SK-MEL-5 (cell line): ENCODE data around the gene PLEK. TPM values are rescaled to one million over a fixed set of nuclear protein-coding genes. Genes with fewer than 3 reads are reported as not detected.

Source experiments
- DNase-seq: peaks from one replicate; pipeline ENCODE4 v3.0.0-alpha.2; 2016; ENCODE audit warnings: low read depth, low spot score
- in situ Hi-C: cut with HindIII; loops from 2 replicates; pipeline ENCODE4 v1.10.0; 2016; ENCODE audit warnings: low sequenced_read_pairs, high pct_unique_total_duplicates, low pct_unique_long_range_greater_than_20kb
- polyA plus RNA-seq, 2 experiments: library from polyadenylated mRNA; depleted of rRNA; stranded (reverse); fragments of >200 nt; gene quantifications; 2 replicates each; pipeline ENCODE4 v1.2.3, GENCODE V29; 2015
- total RNA-seq: library from RNA; depleted of rRNA; stranded (reverse); fragments of >200 nt; shearing (Covaris generic); gene quantifications from 2 replicates; pipeline ENCODE4 v1.2.3, GENCODE V29; 2014; rRNA removed

The PLEK gene
- not detected in 2 replicates for total RNA-seq
- polyA plus RNA-seq (2015; cell fraction: cytosol; rRNA removed) = 0.03 TPM in 1 of 2 replicates, not detected in the other
- polyA plus RNA-seq (2015; cell fraction: nucleus; rRNA removed) = 1.6 TPM in 1 of 2 replicates, not detected in the other

- in situ Hi-C loops = no loop called here
- DNase-seq = no peak
Measured at GRCh38 chr2:68365087-68365486, at the start of gene PLEK. TSS of gene PLEK (plus strand) at chr2:68365282. CDS start at chr2:68365352, 70 bp downstream.

- in situ Hi-C loops = no loop called here
- DNase-seq = peak; percentile 53
Measured at GRCh38 chr2:68316111-68316510, 49.0 kb upstream of the PLEK start.

DNA sequence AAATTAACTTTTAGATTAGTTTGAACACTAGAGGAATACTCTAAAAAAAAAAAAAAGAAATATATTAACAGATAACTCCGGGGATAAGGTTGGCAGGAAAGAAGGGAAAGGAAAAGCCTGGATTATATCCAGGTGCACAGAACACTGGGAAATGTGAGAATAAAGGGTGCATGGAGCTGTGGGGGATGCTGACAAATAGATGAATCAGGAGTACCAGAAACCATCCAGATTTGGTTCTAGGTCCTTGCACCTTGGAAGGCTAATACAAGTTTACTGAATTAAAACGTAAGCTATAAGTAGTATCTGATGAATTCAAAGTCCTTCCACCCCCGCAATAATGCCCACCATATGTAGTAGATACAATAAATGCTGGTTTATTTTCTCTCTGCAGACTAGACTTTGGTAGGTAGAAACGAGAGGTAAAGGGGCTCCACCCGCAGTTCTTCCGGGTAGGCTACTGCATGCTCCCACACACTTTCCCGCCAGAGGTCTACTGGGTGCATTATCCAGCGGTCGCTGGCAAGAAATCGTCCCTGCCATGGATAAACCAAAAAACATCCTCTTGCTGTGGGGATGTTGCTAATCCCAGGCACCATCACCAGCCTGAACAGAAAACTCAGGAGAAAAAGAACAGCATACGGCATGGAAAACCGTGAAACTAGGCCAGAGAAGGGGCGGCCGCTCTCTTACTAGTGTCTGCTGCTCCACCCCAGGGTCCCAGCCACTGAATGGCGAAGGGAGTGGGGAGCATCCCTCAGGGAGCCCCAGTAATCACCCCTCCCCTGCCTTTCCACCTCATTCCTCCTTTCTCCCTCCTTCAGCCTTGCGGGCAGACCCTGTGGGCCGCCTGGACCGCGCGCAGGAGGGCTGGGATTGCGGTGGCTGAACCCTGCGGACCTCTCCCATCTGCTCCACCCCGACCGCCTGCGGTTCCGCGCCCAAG, 46.8 kb upstream of the PLEK start:
- in situ Hi-C loops = no loop called here
- no peak for DNase-seq

- in situ Hi-C loops = no loop called here
- DNase-seq = peak; percentile 10
Measured at GRCh38 chr2:68318914-68319397, 46.1 kb upstream of the PLEK start.

GRCh38 chr2:68319398-68320117, 45.5 kb upstream of the PLEK start, which contains the start of gene CNRIP1:
TSS of gene CNRIP1 (minus strand) at chr2:68319949. CDS start at chr2:68319400, 549 bp downstream.
- DNase-seq = peak; percentile 83
- in situ Hi-C loops = no loop called here

- DNase-seq = peak; percentile 42
- in situ Hi-C loops = no loop called here
Measured at GRCh38 chr2:68320118-68320641, 44.9 kb upstream of the PLEK start.

- no peak for DNase-seq
- in situ Hi-C loops = no loop called here
Measured at GRCh38 chr2:68325056-68325455, 40.0 kb upstream of the PLEK start.

- in situ Hi-C loops = no loop called here
- DNase-seq = no peak
Measured at GRCh38 chr2:68328901-68329300, 36.2 kb upstream of the PLEK start.

DNA sequence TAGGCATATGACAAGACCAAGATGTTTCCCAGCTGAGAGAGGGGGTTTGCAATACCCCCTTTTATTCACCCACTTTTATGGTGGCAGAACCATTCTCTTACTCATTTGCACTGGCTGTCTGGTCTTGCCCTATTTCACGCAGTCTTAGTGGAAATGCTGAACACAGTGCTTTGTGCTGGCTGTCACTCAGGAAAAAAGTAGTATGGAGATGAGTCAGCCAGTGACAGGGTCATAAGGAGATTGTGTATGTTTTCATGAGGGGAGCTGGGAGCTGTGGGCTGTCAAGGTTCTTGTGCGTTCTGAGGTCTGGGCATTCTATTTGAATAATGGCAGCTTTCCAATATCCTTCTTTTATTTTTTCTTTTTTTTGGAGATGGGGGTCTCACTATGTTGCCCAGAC, 34.4 kb upstream of the PLEK start:
- in situ Hi-C loops = no loop called here
- no peak for DNase-seq

GRCh38 chr2:68333009-68333408, 32.1 kb upstream of the PLEK start:
- in situ Hi-C loops = no loop called here
- no peak for DNase-seq

- no peak for DNase-seq
- in situ Hi-C loops = no loop called here
Measured at GRCh38 chr2:68333931-68334330, 31.2 kb upstream of the PLEK start.

DNA sequence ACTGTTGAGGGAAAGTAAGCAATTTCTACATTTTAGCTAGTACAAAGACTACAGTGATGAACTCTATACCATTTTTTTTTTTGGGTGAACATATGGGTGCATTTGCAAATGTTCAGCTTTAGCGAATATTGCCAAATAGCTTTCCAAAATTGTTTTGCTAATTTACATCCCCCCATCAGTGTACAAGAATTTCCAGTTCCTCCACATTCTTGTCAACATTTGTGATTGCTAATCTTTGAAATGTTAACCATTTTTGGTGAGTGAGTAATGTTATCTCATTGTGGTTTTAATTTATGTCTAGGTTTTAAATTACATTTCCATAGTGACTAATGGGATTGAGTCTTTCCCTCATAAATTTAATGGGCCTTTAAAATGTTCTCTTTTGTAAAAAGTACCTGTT, 28.9 kb upstream of the PLEK start:
- in situ Hi-C loops = no loop called here
- no peak for DNase-seq

DNA sequence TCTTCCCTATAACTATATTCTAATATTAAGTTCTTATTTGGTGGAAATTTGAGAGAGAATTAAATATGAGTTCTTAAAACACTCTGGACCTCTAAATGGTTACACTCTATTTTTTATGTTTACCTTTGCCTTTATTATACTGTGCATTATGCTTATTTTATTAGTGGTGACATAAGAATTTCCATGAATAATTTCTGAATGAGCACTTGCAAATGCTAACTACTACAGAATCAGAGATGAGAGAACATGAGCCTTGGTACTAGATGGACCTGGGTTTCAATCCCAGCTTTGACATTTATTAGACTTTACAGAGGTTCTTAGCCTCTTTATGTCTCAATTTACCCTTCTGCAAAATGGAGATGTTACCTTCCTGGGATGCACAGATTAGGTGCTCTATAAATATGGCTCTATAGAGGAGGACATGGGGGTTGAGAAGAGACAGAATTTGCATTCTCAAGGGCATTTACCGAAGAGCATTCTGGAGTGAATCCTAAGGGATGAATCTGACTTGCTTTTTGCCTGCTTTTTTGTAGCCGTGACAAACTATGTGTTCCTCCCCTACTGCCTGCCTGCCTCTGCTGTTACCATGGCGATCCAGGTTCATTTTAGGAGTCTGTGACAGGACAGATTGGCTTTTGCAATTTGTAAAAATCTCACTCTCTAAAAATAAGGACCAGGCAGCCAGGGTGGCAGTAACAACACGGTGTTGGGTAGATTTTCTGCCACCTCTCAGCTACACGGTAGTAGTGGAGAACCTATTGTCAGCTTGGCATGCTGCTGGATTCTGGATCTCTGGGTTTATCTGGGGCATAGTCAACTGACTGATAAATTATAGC, 24.6 kb upstream of the PLEK start:
- no peak for DNase-seq
- in situ Hi-C loops = no loop called here

DNA sequence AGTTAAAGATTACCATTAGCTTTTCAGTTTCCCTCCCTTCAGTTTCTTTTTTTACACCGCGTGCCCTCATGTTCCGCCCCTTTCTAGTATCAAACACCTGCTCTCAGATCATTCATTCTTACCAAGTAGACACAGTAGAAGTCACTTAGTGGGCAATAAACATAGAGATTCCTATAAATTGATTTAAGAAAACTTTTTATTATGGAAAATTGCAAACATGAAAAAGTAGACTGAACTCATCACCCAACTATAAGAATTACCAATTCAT, 24.1 kb upstream of the PLEK start:
- in situ Hi-C loops = no loop called here
- no peak for DNase-seq

- no peak for DNase-seq
- in situ Hi-C loops = no loop called here
Measured at GRCh38 chr2:68341583-68341982, 23.5 kb upstream of the PLEK start.

DNA sequence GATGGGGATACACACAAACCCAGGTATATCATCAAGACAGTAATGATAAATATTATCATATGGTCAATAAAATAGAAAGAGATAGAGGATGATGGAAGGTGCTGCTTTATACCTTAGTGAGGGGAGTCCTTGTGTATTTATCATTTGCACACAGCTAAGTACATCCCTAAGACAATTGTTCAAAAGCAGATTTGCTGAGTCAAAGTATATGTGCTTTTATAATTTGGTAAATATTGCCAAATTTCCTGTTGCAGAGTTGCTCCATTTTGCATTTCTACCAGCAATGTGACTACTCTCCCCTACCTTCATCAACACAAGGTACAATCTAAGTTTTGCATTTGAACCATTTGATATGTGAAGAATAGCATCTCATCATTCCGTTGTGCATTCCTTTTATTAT, 22.6 kb upstream of the PLEK start:
- no peak for DNase-seq
- in situ Hi-C loops = no loop called here

DNA sequence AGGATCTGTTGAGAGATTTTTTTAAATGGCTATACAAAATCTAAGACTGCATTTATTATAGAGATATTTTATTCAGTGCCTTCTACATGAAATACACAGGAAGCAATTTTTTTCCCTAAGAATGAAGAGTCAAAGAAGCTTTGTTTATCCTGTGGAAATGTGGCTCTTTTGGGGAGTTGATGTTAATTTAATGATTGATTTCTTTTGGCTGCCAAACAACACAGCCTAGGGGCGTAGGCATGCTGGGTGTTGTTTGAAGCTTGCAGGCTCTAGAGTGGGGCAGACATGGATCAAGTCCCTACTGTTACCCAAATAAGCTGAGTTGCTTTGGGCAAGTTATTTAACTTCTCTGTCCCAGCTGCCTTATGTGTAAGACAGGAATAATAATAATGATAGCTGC, 21.1 kb upstream of the PLEK start:
- DNase-seq = peak; percentile 54
- in situ Hi-C loops = no loop called here
